ENCODE data around the gene ASIC5.

DNA sequence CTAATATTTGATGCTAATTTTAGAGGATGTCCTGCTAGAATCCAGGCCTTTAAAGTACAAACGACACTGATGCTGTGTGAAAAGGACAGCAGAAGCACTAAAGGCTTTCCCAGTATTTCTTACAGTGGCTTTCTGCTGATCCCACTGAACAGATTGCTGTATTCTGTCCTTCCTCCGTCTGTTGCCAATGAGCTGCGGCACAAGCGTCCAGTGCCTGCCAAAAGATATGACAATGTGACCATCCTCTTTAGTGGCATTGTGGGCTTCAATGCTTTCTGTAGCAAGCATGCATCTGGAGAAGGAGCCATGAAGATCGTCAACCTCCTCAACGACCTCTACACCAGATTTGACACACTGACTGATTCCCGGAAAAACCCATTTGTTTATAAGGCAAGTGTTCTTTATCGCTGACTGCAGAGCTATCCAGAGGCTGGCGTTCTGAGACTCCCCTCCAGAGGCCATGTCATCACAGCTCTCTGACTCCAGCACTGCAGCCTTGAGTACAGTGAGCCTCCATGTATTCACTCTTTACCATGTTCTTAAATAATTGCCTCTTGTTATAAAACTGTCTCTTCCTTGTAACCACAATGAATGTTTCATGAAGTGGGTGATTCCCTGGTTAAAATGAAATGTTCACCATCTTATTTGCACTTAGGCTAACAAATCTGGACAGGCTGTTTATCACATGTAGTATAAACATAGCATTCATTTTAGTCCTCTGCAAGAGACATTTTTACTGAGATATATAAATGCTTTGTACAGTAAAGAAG is 63.7 kb downstream of the ASIC5 start:
- TF ChIP-seq CTCF (IDR thresholded peaks at IDR 0.05) (no peak), ZFX (IDR thresholded peaks at IDR 0.05; ENCODE audit: borderline replicate concordance) (no peak)
